Calu3 (cell line): ENCODE data around the gene TBL3. TPM values are rescaled to one million over a fixed set of nuclear protein-coding genes. Genes with fewer than 3 reads are reported as not detected.

Source experiments
- BruUV-seq: library from RNA; stranded (reverse); fragments of 400-500 nt; replicated peaks from 2 replicates; lab custom pipeline; 2021; lab: Mats Ljungman, UMichigan
- CTCF ChIA-PET: fragments of 300-600 bp; sonication (Branson Sonifier 250); formaldehyde crosslinking; loops from one replicate; lab custom pipeline; 2022; ENCODE audit warnings: antibody characterized with exemption; lab: Charles Lee
- DNase-seq: peaks from one replicate; pipeline ENCODE4 v3.0.0; 2022
- H3K27ac Mint-ChIP-seq: one replicate; pipeline ENCODE4 v1.8.0; 2022; ENCODE audit warnings: mixed read lengths; ENCODE audit not compliant: unreplicated experiment
- H3K27me3 Mint-ChIP-seq: one replicate; pipeline ENCODE4 v1.8.0; 2022; ENCODE audit warnings: mixed read lengths; ENCODE audit not compliant: unreplicated experiment
- H3K36me3 Mint-ChIP-seq: one replicate; pipeline ENCODE4 v1.8.0; 2022; ENCODE audit warnings: mild to moderate bottlenecking, moderate library complexity, mixed read lengths; ENCODE audit not compliant: insufficient read depth, unreplicated experiment
- H3K4me1 Mint-ChIP-seq: one replicate; pipeline ENCODE4 v1.8.0; 2022; ENCODE audit warnings: mild to moderate bottlenecking, low read depth, mixed read lengths; ENCODE audit not compliant: unreplicated experiment
- H3K4me3 Mint-ChIP-seq: one replicate; pipeline ENCODE4 v1.8.0; 2022; ENCODE audit warnings: mild to moderate bottlenecking, low read depth, moderate library complexity, mixed read lengths; ENCODE audit not compliant: unreplicated experiment
- H3K9me3 Mint-ChIP-seq: one replicate; pipeline ENCODE4 v1.8.0; 2022; ENCODE audit warnings: low read depth, mixed read lengths; ENCODE audit not compliant: unreplicated experiment
- intact Hi-C: fragments of 100-400 bp; cut with micrococcal nuclease; formaldehyde crosslinking; loops from one replicate; pipeline ENCODE4 v1.10.0; 2022; ENCODE audit not compliant: unreplicated experiment
- total RNA-seq: library from RNA; stranded (reverse); gene quantifications from 2 replicates; pipeline ENCODE4 v1.2.3, GENCODE V29; 2022
- TF ChIP-seq, protein P1 (sequence below): fragments of 200-600 bp; IDR thresholded peaks from one replicate; pipeline ENCODE4 v1.8.0; 2022; ENCODE audit warnings: antibody characterized with exemption; ENCODE audit not compliant: unreplicated experiment

Gene TBL3
- total RNA-seq, 1 experiment from 2014 or later, result 62.0 TPM

DNA sequence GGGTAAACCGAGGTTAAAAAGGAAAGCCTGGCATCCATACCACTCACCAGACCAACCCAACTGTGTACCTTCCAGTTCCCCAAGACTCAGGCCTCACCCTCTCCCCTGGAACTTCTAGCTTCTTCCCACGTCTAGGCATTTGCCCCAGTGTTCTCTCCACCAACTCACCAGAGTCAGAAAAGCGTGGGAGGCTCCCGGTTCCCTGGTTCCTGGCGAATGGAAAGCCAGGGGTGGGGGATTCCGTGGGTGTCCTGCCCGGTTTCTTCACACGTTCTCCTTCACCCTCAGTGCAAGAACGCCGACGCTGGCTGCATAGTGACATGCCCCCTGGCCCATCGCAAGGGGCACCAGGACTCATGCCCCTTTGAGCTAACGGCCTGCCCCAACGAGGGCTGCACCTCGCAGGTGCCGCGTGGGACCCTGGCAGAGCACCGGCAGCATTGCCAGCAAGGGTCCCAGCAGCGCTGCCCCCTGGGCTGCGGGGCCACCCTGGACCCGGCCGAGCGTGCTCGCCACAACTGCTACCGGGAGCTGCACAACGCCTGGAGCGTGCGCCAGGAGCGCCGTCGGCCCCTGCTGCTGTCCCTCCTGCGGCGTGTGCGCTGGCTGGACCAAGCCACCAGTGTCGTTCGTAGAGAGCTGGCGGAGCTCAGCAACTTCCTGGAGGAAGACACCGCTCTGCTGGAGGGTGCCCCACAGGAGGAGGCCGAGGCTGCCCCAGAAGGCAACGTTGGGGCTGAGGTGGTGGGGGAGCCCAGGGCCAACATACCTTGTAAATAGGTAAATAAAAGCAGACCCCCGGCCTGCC lies 3.5 kb upstream of the TBL3 start:
- no peaks in the 10 kb centered on the region for H3K9me3 Mint-ChIP-seq
- H3K27me3 Mint-ChIP-seq, result no peaks in the 10 kb centered on the region
- TF ChIP-seq, protein P1, sequence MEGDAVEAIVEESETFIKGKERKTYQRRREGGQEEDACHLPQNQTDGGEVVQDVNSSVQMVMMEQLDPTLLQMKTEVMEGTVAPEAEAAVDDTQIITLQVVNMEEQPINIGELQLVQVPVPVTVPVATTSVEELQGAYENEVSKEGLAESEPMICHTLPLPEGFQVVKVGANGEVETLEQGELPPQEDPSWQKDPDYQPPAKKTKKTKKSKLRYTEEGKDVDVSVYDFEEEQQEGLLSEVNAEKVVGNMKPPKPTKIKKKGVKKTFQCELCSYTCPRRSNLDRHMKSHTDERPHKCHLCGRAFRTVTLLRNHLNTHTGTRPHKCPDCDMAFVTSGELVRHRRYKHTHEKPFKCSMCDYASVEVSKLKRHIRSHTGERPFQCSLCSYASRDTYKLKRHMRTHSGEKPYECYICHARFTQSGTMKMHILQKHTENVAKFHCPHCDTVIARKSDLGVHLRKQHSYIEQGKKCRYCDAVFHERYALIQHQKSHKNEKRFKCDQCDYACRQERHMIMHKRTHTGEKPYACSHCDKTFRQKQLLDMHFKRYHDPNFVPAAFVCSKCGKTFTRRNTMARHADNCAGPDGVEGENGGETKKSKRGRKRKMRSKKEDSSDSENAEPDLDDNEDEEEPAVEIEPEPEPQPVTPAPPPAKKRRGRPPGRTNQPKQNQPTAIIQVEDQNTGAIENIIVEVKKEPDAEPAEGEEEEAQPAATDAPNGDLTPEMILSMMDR, result no peak
- no peak overlapping the region for H3K27ac Mint-ChIP-seq
- peaks cover 17% of the 10 kb centered on the region for H3K4me1 Mint-ChIP-seq
- intact Hi-C loops, result no loop called here
- peaks cover 58% of the 10 kb centered on the region for H3K36me3 Mint-ChIP-seq
- no peak for DNase-seq
- CTCF ChIA-PET, result no interaction called here
- H3K4me3 Mint-ChIP-seq, result no peak overlapping the region
- no TSS peak for BruUV-seq

DNA sequence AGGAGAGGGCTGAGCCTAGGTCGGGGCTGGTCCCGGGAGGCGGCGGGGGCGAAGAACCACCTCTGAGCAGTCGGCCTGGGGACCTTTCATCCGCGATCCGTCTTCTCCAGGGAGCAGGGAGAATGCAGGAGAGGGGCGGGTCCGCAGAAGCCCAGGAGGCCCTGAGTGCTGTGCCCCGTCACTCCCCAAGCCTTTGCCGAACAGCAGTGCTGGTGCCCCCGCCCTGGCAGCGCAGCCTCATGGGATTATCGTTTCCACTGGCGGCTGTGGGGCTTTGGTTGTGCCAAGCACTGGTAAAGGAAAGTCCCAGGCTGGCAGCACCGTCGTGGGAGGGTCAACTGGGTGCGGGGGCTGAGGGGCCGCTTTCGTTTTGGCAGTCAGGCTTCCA lies 631 bp downstream of the TBL3 start:
- peaks cover 52% of the 10 kb centered on the region for H3K36me3 Mint-ChIP-seq
- no TSS peak for BruUV-seq

DNA sequence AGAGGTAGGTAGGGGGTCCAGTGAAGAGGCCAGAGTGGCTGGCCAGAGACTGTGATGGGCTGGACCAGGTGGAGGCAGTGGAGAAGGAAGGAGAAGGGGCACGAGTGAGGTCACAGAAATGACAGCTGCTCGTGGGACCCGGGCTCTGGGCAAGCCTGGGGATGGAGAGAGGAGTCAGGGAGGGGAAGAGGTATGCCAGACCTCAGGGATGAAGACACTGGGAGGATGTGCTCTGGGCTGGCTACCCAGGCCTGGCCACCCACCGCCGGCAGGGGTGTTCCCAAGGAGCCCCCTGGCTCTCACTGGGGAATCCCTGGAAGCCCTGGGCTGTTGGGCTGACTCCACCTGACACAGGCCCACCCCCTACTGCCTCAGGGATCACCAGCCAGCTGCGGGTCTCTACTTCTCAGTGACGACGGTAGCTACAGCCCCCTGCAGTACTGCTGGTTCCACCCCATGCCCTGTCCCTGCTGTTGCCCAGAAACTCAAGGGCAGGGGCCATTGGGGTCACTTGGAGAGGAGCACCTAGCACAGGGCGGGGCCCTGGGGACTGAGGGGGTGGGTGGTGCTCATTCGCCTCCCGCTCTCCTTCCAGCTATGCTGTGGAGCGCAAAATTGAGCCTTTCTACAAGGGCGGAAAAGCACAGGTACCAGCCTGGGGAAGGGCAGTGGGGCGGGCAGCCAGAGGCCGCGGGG lies 1.8 kb downstream of the TBL3 start:
- DNase-seq, result no peak
- no peaks in the 10 kb centered on the region for H3K27me3 Mint-ChIP-seq
- peaks cover 15% of the 10 kb centered on the region for H3K4me1 Mint-ChIP-seq
- peak overlapping the region; percentile 99 for H3K4me3 Mint-ChIP-seq
- H3K9me3 Mint-ChIP-seq, result no peaks in the 10 kb centered on the region
- TF ChIP-seq, protein P1, result no peak
- H3K27ac Mint-ChIP-seq, result peak overlapping the region; percentile 70
- intact Hi-C loops, result no loop called here
- BruUV-seq, result no TSS peak
- H3K36me3 Mint-ChIP-seq, result peaks cover 62% of the 10 kb centered on the region
- CTCF ChIA-PET, result no interaction called here

More for the DNA sequence above, 631 bp downstream of the TBL3 start:
- TF ChIP-seq, protein P1, result no peak
- no peaks in the 10 kb centered on the region for H3K9me3 Mint-ChIP-seq
- no peaks in the 10 kb centered on the region for H3K27me3 Mint-ChIP-seq
- peaks cover 15% of the 10 kb centered on the region for H3K4me1 Mint-ChIP-seq
- DNase-seq, result no peak
- CTCF ChIA-PET, result interaction anchor here (1.3 kb wide), 1 partner anchor 11 kb away, joined by 4 read pairs; the partner anchor contains the start of gene GFER
- intact Hi-C loops, result no loop called here
- peak overlapping the region; percentile 99 for H3K4me3 Mint-ChIP-seq
- H3K27ac Mint-ChIP-seq, result peak overlapping the region; percentile 70

DNA sequence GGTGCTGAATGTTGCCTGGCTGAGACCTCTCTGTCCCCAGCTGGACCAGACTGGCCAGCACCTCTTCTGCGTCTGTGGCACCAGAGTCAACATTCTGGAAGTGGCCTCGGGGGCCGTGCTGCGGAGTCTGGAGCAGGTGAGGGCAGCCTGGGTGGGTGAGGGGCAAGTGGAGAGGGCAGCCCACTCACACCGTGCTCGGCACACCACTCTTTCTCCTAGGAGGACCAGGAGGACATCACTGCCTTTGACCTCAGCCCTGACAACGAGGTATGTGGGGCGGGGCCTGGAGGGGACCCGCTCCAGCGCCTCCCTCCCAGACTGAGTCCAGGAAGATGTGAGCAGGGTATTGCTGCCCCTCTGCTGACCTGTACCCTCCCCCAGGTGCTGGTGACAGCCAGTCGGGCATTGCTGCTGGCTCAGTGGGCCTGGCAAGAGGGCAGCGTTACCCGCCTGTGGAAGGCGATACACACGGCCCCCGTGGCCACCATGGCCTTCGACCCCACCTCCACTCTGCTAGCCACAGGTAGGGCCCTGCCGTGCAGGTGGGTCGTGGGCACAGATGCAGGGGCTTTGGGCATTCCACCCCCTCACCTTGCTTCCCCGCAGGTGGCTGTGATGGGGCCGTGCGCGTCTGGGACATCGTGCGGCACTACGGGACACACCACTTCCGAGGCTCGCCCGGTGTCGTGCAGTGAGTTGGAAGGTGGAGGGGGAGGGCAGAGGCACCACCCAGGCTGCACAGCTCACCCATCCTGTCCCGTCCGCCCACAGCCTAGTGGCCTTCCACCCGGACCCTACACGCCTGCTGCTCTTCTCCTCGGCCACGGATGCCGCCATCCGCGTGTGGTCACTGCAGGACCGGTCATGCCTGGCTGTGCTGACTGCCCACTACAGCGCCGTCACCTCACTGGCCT lies 2.6 kb downstream of the TBL3 start:
- Mint-ChIP-seq H3K4me3 (peak overlapping the region; percentile 8), H3K4me1 (peaks cover 15% of the 10 kb centered on the region), H3K27ac (no peak overlapping the region), H3K36me3 (peaks cover 67% of the 10 kb centered on the region), H3K27me3 (no peaks in the 10 kb centered on the region), H3K9me3 (no peaks in the 10 kb centered on the region)
- intact Hi-C loops, result no loop called here
- CTCF ChIA-PET, result no interaction called here
- TSS peak; percentile 8 for BruUV-seq
- DNase-seq, result no peak
- TF ChIP-seq, protein P1, result no peak
